ENCODE results near the gene UBA7. TPM values are rescaled to one million over a fixed set of nuclear protein-coding genes. Genes with fewer than 3 reads are reported as not detected.

Gene UBA7
- 0.47 and 4.3 TPM in 2 replicates for total RNA-seq (ENCODE audit: low replicate concordance)

- H3K9me3 ChIP-seq (ENCODE audit: low read depth), result no peaks in the 10 kb centered on the region
- no peaks in the 10 kb centered on the region for H3K27me3 ChIP-seq
- no peaks in the 10 kb centered on the region for H3F3A ChIP-seq (ENCODE audit: low read depth)
- H3K27ac ChIP-seq, result no peak within 1 kb of the TSS
- H3K4me1 ChIP-seq, result no peaks in the 10 kb centered on the region
- H3K36me3 ChIP-seq, result no peaks in the 10 kb centered on the region
- no peak for DNase-seq (ENCODE audit: low spot score)
- Mint-ChIP-seq H3K27ac (no peak within 1 kb of the TSS), H3K4me3 (no peak within 1 kb of the TSS), H3K4me1 (no peaks in the 10 kb centered on the region), H3K27me3 (ENCODE audit: insufficient read depth, low read depth) (peaks cover 8% of the 10 kb centered on the region), H3K9me3 (no peaks in the 10 kb centered on the region), H3K36me3 (no peaks in the 10 kb centered on the region)
- no peaks in the 10 kb centered on the region for H3K79me2 ChIP-seq (ENCODE audit: low read depth)
- no peak within 1 kb of the TSS for H3K4me3 ChIP-seq
- H2AFZ ChIP-seq (replicated peaks), result no peak within 1 kb of the TSS
- no peak within 1 kb of the TSS for H3K9ac ChIP-seq
- no peak within 1 kb of the TSS for H3K4me2 ChIP-seq
- no peak for TF ChIP-seq EZH2phosphoT487 (IDR thresholded peaks at IDR 0.05)
- H4K20me1 ChIP-seq (ENCODE audit: low read depth), result no peaks in the 10 kb centered on the region
Observed at GRCh38 chr3:49813497-49814174, at the start of gene UBA7. UBA7 (minus strand) TSS chr3:49813953; CDS start chr3:49813787, 166 bp downstream.

- Histone ChIP-seq H4K20me1 (ENCODE audit: low read depth) (no peaks in the 10 kb centered on the region), H3K4me2 (no peak overlapping the region), H3K4me3 (no peak overlapping the region), H2AFZ (replicated peaks) (no peak overlapping the region), H3K4me1 (peaks cover 6% of the 10 kb centered on the region), H3K27me3 (no peaks in the 10 kb centered on the region), H3F3A (ENCODE audit: low read depth) (no peaks in the 10 kb centered on the region), H3K79me2 (ENCODE audit: low read depth) (peaks cover 15% of the 10 kb centered on the region), H3K27ac (no peak overlapping the region), H3K9me3 (ENCODE audit: low read depth) (no peaks in the 10 kb centered on the region), H3K9ac (no peak overlapping the region), H3K36me3 (no peaks in the 10 kb centered on the region)
- H3K4me3 Mint-ChIP-seq, result no peak overlapping the region
- H3K27me3 Mint-ChIP-seq (ENCODE audit: insufficient read depth, low read depth), result peaks cover 2% of the 10 kb centered on the region
- no peaks in the 10 kb centered on the region for H3K9me3 Mint-ChIP-seq
- H3K4me1 Mint-ChIP-seq, result peaks cover 15% of the 10 kb centered on the region
- TF ChIP-seq EZH2 (IDR thresholded peaks at IDR 0.05) (no peak), CTCF (IDR thresholded peaks at IDR 0.05) (no peak), EZH2phosphoT487 (IDR thresholded peaks at IDR 0.05) (no peak)
- H3K36me3 Mint-ChIP-seq, result peaks cover 2% of the 10 kb centered on the region
- H3K27ac Mint-ChIP-seq, result no peak overlapping the region
- DNase-seq (ENCODE audit: low spot score), result no peak
Observed at GRCh38 chr3:49859576-49860305, 46.0 kb upstream of the UBA7 start.

GRCh38 chr3:49856181-49857005, 42.6 kb upstream of the UBA7 start, which contains the start of gene TRAIP:
TRAIP (minus strand) TSS chr3:49856564; CDS start chr3:49856453, 111 bp downstream.
- H4K20me1 ChIP-seq (ENCODE audit: low read depth), result no peaks in the 10 kb centered on the region
- no peaks in the 10 kb centered on the region for H3K9me3 Mint-ChIP-seq

More at GRCh38 chr3:49856181-49857005, 42.6 kb upstream of the UBA7 start, which contains the start of gene TRAIP:
- Mint-ChIP-seq H3K27ac (peak within 1 kb of the TSS; percentile 93), H3K27me3 (ENCODE audit: insufficient read depth, low read depth) (peaks cover 2% of the 10 kb centered on the region), H3K4me1 (peaks cover 12% of the 10 kb centered on the region), H3K4me3 (peak within 1 kb of the TSS; percentile 97), H3K36me3 (no peaks in the 10 kb centered on the region)
- DNase-seq (ENCODE audit: low spot score), result peak; percentile 98
- no peaks in the 10 kb centered on the region for H3F3A ChIP-seq (ENCODE audit: low read depth)
- peak within 1 kb of the TSS; percentile 78 for H3K9ac ChIP-seq
- H3K79me2 ChIP-seq (ENCODE audit: low read depth), result peaks cover 35% of the 10 kb centered on the region
- TF ChIP-seq EZH2 (IDR thresholded peaks at IDR 0.05) (no peak), CTCF (IDR thresholded peaks at IDR 0.05) (no peak), EZH2phosphoT487 (IDR thresholded peaks at IDR 0.05) (no peak)
- H3K27ac ChIP-seq, result no peak within 1 kb of the TSS
- H2AFZ ChIP-seq (replicated peaks), result peak within 1 kb of the TSS; percentile 83
- H3K4me2 ChIP-seq, result peak within 1 kb of the TSS; percentile 88
- H3K4me3 ChIP-seq, result peak within 1 kb of the TSS; percentile 75
- H3K4me1 ChIP-seq, result peaks cover 6% of the 10 kb centered on the region
- no peaks in the 10 kb centered on the region for H3K27me3 ChIP-seq
- H3K36me3 ChIP-seq, result no peaks in the 10 kb centered on the region
- H3K9me3 ChIP-seq (ENCODE audit: low read depth), result no peaks in the 10 kb centered on the region

All from neural progenitor cell (in vitro differentiated cells).